Measurements from ENCODE around the gene EBPL.

- TF ChIP-seq POLR2A (IDR thresholded peaks at IDR 0.05) (no peak), CTCF (IDR thresholded peaks at IDR 0.05) (no peak)
Observed at GRCh38 chr13:49638030-49638743, 53.1 kb downstream of the EBPL start.
